A549 (cell line): Measurements from ENCODE around the gene GAS7.

Experiments
- CTCF ChIP-seq: fragments of >200 bp; sonication (Bioruptor Twin); formaldehyde crosslinking; IDR thresholded peaks from 3 replicates; pipeline ENCODE4 v1.5.1; 2016
- ESRRA ChIP-seq: fragments of 150-350 bp; IDR thresholded peaks from 2 replicates; pipeline ENCODE4 v1.6.1; 2014; ENCODE audit warnings: mild to moderate bottlenecking, low read length, borderline replicate concordance
- SREBF2 ChIP-seq: fragments of 450-650 bp; IDR thresholded peaks from 2 replicates; pipeline ENCODE4 v1.6.1; 2014; ENCODE audit warnings: mild to moderate bottlenecking, moderate library complexity

- TF ChIP-seq ESRRA, result no peak
- no peak for TF ChIP-seq CTCF
- TF ChIP-seq SREBF2, result no peak
Measured at GRCh38 chr17:9862220-9862619, 336.2 kb downstream of the GAS7 start.
